K562 (cell line): ENCODE data around the gene ZNF556. TPM values are rescaled to one million over a fixed set of nuclear protein-coding genes. Genes with fewer than 3 reads are reported as not detected.

Experiments
- ARID2 ChIP-seq: fragments of 450-650 bp; IDR thresholded peaks from 2 replicates; pipeline ENCODE4 v1.6.1; 2017; ENCODE audit warnings: antibody characterized with exemption, mild to moderate bottlenecking
- E2F5 ChIP-seq: sonication (generic); formaldehyde crosslinking; IDR thresholded peaks from 2 replicates; pipeline ENCODE4 v1.8.0; 2022; ENCODE audit warnings: mild to moderate bottlenecking, missing genetic modification reagents
- GATA2 ChIP-seq: sonication (generic); formaldehyde crosslinking; IDR thresholded peaks from 2 replicates; pipeline ENCODE4 v1.4.0; 2020; ENCODE audit warnings: mild to moderate bottlenecking, missing genetic modification reagents
- HMG20B ChIP-seq: fragments of 250-450 bp; sonication (Bioruptor Pico); IDR thresholded peaks from 2 replicates; pipeline ENCODE4 v1.5.0; 2021; ENCODE audit warnings: mild to moderate bottlenecking
- HNRNPLL ChIP-seq: fragments of 200-400 bp; formaldehyde crosslinking; IDR thresholded peaks from 2 replicates; pipeline ENCODE4 v1.6.1; 2017; ENCODE audit warnings: low read length, low read depth, mild to moderate bottlenecking; ENCODE audit not compliant: poor library complexity, severe bottlenecking
- KHSRP ChIP-seq: fragments of 450-650 bp; IDR thresholded peaks from 2 replicates; pipeline ENCODE4 v1.6.1; 2017
- SRSF9 ChIP-seq: fragments of 200-400 bp; formaldehyde crosslinking; IDR thresholded peaks from 2 replicates; pipeline ENCODE4 v1.6.1; 2017; ENCODE audit warnings: low read depth, low read length, borderline replicate concordance
- THRAP3 ChIP-seq: fragments of 450-650 bp; IDR thresholded peaks from 2 replicates; pipeline ENCODE4 v1.6.1; 2016; ENCODE audit warnings: mild to moderate bottlenecking, inconsistent platforms, borderline replicate concordance
- UBTF ChIP-seq, 2 experiments: IDR thresholded peaks; 2 replicates each; pipeline ENCODE4 v1.6.1; 2012; ENCODE audit warnings: improper control_type of control experiment in 2 of 2, low read depth in 2 of 2, low read length in 2 of 2, borderline replicate concordance in 1 of 2
- USF1 ChIP-seq: sonication (generic); formaldehyde crosslinking; IDR thresholded peaks from 2 replicates; pipeline ENCODE4 v1.9.0; 2022; ENCODE audit warnings: mild to moderate bottlenecking, missing genetic modification reagents
- ZC3H8 ChIP-seq: fragments of 450-650 bp; IDR thresholded peaks from 2 replicates; pipeline ENCODE4 v1.6.1; 2017
- ZKSCAN8 ChIP-seq: fragments of 200-800 bp; sonication (Bioruptor generic); IDR thresholded peaks from 2 replicates; pipeline ENCODE4 v1.6.1; 2016; ENCODE audit warnings: missing genetic modification characterization, missing compliant biosample characterization
- ZNF146 ChIP-seq: IDR thresholded peaks from one replicate; pipeline ENCODE4 v1.6.1; 2018; ENCODE audit warnings: missing compliant biosample characterization; ENCODE audit not compliant: unreplicated experiment
- ZNF280B ChIP-seq: fragments of 250-450 bp; sonication (Bioruptor Pico); IDR thresholded peaks from 2 replicates; pipeline ENCODE4 v1.5.1; 2021; ENCODE audit warnings: mild to moderate bottlenecking
- ZNF655 ChIP-seq: fragments of 250-450 bp; sonication (Bioruptor Pico); IDR thresholded peaks from 2 replicates; pipeline ENCODE4 v1.5.0; 2021
- ZNF77 ChIP-seq: fragments of 250-450 bp; sonication (Bioruptor Pico); IDR thresholded peaks from 2 replicates; pipeline ENCODE4 v1.5.0; 2020
- polyA plus RNA-seq, 8 experiments: library from polyadenylated mRNA; depleted of rRNA in 4 of 8; stranded (reverse) in 5 of 8; unstranded in 3 of 8; fragments of >200 nt; fragmentation: Nextera tagmentation in 2 of 8; fragmentation: Illumina TruSeq in 1 of 8; extraction: Ambion mirVana in 2 of 8; extraction: Trizol in 1 of 8; gene quantifications; 2 replicates each; pipeline versions ENCODE4 v1.2.1 to v1.2.3, GENCODE V29; 2011 to 2014; ENCODE audit warnings: inconsistent platforms in 1 of 8, missing spikeins in 1 of 8
- total RNA-seq, 7 experiments: library from RNA; depleted of rRNA in 6 of 7; stranded (reverse); fragments of >200 nt in 6 of 7; fragmentation: Illumina TruSeq in 2 of 7; extraction: Trizol in 2 of 7; gene quantifications; 2 replicates each; pipeline versions ENCODE4 v1.2.1 to v1.2.3, GENCODE V29; 2011 to 2021; ENCODE audit warnings: low replicate concordance in 1 of 7

Gene ZNF556
- total and polyA plus RNA-seq, 9 of the 15 experiments (the other 6 are each of a cell fraction or from before 2014, with no cell fraction given) = 0.01 to 0.36 (median 0.10) TPM; not detected in 1

- TF ChIP-seq ZC3H8 (no peak), ZKSCAN8 (CRISPR knock-in tag) (no peak), THRAP3 (no peak), HMG20B (CRISPR knock-in tag) (no peak), UBTF (IDR thresholded peaks at IDR 0.05; ENCODE audit: borderline replicate concordance in 1 of 2, low read depth in 2 of 2, low read length in 2 of 2) (0 out of 4 replicates have a peak, but pooled peaks of 1 of the 2 experiments have one; percentile 20), KHSRP (0 out of 2 replicates have a peak, but pooled peaks have one; percentile 26), ZNF280B (CRISPR knock-in tag) (no peak), GATA2 (no peak), ZNF77 (no peak), SRSF9 (no peak), E2F5 (CRISPR knock-in tag) (no peak), ZNF655 (CRISPR knock-in tag) (no peak), USF1 (no peak), HNRNPLL (peak; percentile 32), ARID2 (no peak), ZNF146 (no peak)
Observed at GRCh38 chr19:2840794-2841791, 26.0 kb upstream of the ZNF556 start, which contains the start of gene ZNF555 (continued).
